K562 (cell line): ENCODE results near the gene ZKSCAN1. TPM values are rescaled to one million over a fixed set of nuclear protein-coding genes. Genes with fewer than 3 reads are reported as not detected.

ENCODE experiments used
- ATAC-seq: fragments of 200-7000 bp; cut with Tn5 transposase; 3 replicates; pipeline ENCODE4 v1.9.1; 2020; ENCODE audit warnings: moderate library complexity
- BruUV-seq: library from RNA; stranded (reverse); fragments of 400-500 nt; replicated peaks from 2 replicates; lab custom pipeline; 2021; lab: Mats Ljungman, UMichigan
- CTCF ChIA-PET: fragments of 300-600 bp; formaldehyde crosslinking; extraction: SDS; loops from one replicate; lab custom pipeline; 2021; ENCODE audit warnings: low intra/inter-chr PET ratio; lab: Yijun Ruan, JAX
- POLR2A ChIA-PET: fragments of 300-600, 350-650 bp; sonication (Branson Sonifier 250); formaldehyde crosslinking; extraction: SDS; loops from one replicate; lab custom pipeline; 2021; ENCODE audit warnings: antibody characterized with exemption, inconsistent platforms; lab: Yijun Ruan, JAX
- DNase-seq, 4 experiments: peaks; one replicate each; pipeline versions ENCODE4 v3.0.0 to v3.0.0-alpha.2; 2011 to 2018; ENCODE audit warnings: low spot score in 3 of 4, mixed read lengths in 3 of 4; ENCODE audit errors: extremely low read depth in 1 of 4
- FAIRE-seq: peaks from 2 replicates; lab custom pipeline; 2011; peaks lifted over from hg19 to GRCh38; lab: Jason Lieb, UNC
- H2AFZ ChIP-seq: 2 replicates; pipeline ENCODE4 v1.6.0; 2011; ENCODE audit warnings: low read depth, low read length, control low read depth, inconsistent platforms
- H3K27ac ChIP-seq: fragments of 200-600 bp; 3 replicates; pipeline ENCODE4 v1.8.0; 2011; ENCODE audit warnings: low read depth, mild to moderate bottlenecking, control low read depth, inconsistent platforms, low read length, moderate library complexity, mixed read lengths; ENCODE audit errors: extremely low read depth
- H3K27me3 ChIP-seq, 2 experiments: fragments of 300-600 bp in 1 of 2; 2 replicates in 1 of 2; 3 replicates in 1 of 2; pipeline versions ENCODE4 v1.6.0 to v1.8.0; 2011; ENCODE audit warnings: inconsistent platforms in 2 of 2, low read length in 2 of 2, mild to moderate bottlenecking in 1 of 2, mixed read lengths in 1 of 2, moderate library complexity in 1 of 2; ENCODE audit not compliant: control insufficient read depth in 2 of 2, insufficient read depth in 2 of 2
- H3K36me3 ChIP-seq: fragments of 300-600 bp; 3 replicates; pipeline ENCODE4 v1.8.0; 2011; ENCODE audit warnings: mild to moderate bottlenecking, low read length, inconsistent platforms; ENCODE audit not compliant: control insufficient read depth, insufficient read depth
- H3K4me1 ChIP-seq, 2 experiments: fragments of 200-600 bp in 1 of 2; replicated peaks in 1 of 2; 2 replicates in 1 of 2; 3 replicates in 1 of 2; pipeline versions ENCODE4 v1.5.1 to v1.8.0; 2011; ENCODE audit warnings: inconsistent platforms in 2 of 2, low read length in 2 of 2, mild to moderate bottlenecking in 1 of 2, mixed read lengths in 1 of 2, moderate library complexity in 1 of 2; ENCODE audit not compliant: control insufficient read depth in 2 of 2, insufficient read depth in 2 of 2
- H3K4me2 ChIP-seq: 2 replicates; pipeline ENCODE4 v1.6.1; 2011; ENCODE audit warnings: low read length, control low read depth, inconsistent platforms, mixed read lengths; ENCODE audit not compliant: insufficient read depth
- H3K4me3 ChIP-seq: fragments of 200-600 bp; sonication (generic), shearing (Covaris generic); 2 replicates; pipeline ENCODE4 v1.5.1; 2016; ENCODE audit warnings: control low read depth, inconsistent platforms
- H3K79me2 ChIP-seq: fragments of 200-600 bp; 3 replicates; pipeline ENCODE4 v1.8.0; 2011; ENCODE audit warnings: low read length, inconsistent platforms; ENCODE audit not compliant: control insufficient read depth, insufficient read depth
- H3K9ac ChIP-seq, 2 experiments: 2 replicates each; pipeline versions ENCODE4 v1.6.0 to v1.6.1; 2011; ENCODE audit warnings: low read depth in 2 of 2, low read length in 2 of 2, control low read depth in 1 of 2, inconsistent platforms in 1 of 2, mild to moderate bottlenecking in 1 of 2, mixed read lengths in 1 of 2; ENCODE audit not compliant: insufficient read depth in 1 of 2
- H3K9me1 ChIP-seq: one replicate; pipeline ENCODE4 v1.6.0; 2011; ENCODE audit warnings: inconsistent platforms, mild to moderate bottlenecking, low read length, moderate library complexity; ENCODE audit not compliant: control insufficient read depth, insufficient read depth
- H3K9me3 ChIP-seq: replicated peaks from 2 replicates; pipeline ENCODE4 v1.5.1; 2011; ENCODE audit warnings: low read depth, low read length, inconsistent platforms; ENCODE audit not compliant: control insufficient read depth, insufficient read depth
- H4K20me1 ChIP-seq: replicated peaks from 2 replicates; pipeline ENCODE4 v1.6.1; 2011; ENCODE audit warnings: low read length, inconsistent platforms, mixed read lengths; ENCODE audit not compliant: control insufficient read depth, insufficient read depth
- CTCF ChIP-seq, 3 experiments: IDR thresholded peaks in 2 of 3; conservative IDR thresholded peaks in 1 of 3; 2 replicates each; pipeline ENCODE4 v1.5.1; 2011 to 2012; ENCODE audit warnings: low read length in 3 of 3, mild to moderate bottlenecking in 3 of 3, control low read depth in 2 of 3, improper control_type of control experiment in 1 of 3, inconsistent platforms in 1 of 3, low read depth in 1 of 3, mixed read lengths in 1 of 3, moderate library complexity in 1 of 3; ENCODE audit not compliant: insufficient read depth in 2 of 3
- E2F3 ChIP-seq: fragments of 250-450 bp; sonication (Bioruptor Pico); IDR thresholded peaks from 2 replicates; pipeline ENCODE4 v1.4.0; 2020; ENCODE audit warnings: mild to moderate bottlenecking
- EGR1 ChIP-seq: fragments of 450-650 bp; conservative IDR thresholded peaks from 2 replicates; pipeline ENCODE4 v1.6.1; 2017; ENCODE audit warnings: mild to moderate bottlenecking
- ELF1 ChIP-seq: fragments of 200-800 bp; sonication (Bioruptor generic); IDR thresholded peaks from 2 replicates; pipeline ENCODE4 v1.6.1; 2016; ENCODE audit warnings: missing genetic modification characterization, missing compliant biosample characterization
- NBN ChIP-seq: fragments of 450-650 bp; IDR thresholded peaks from 2 replicates; pipeline ENCODE4 v1.6.1; 2016; ENCODE audit warnings: low read depth, mild to moderate bottlenecking
- NR2C1 ChIP-seq, 2 experiments: fragments of 450-650 bp; IDR thresholded peaks; 2 replicates each; pipeline ENCODE4 v1.6.1; 2017; ENCODE audit warnings: mild to moderate bottlenecking in 2 of 2, antibody characterized with exemption in 1 of 2, inconsistent platforms in 1 of 2, missing compliant biosample characterization in 1 of 2, missing genetic modification characterization in 1 of 2
- POLR2H ChIP-seq: IDR thresholded peaks from 2 replicates; pipeline ENCODE4 v1.6.1; 2016; ENCODE audit warnings: missing genetic modification characterization, low read depth, mild to moderate bottlenecking, control low read depth, missing compliant biosample characterization, moderate library complexity
- TFAM ChIP-seq: fragments of 250-450 bp; sonication (Bioruptor Pico); conservative IDR thresholded peaks from 2 replicates; pipeline ENCODE4 v1.5.0; 2021; ENCODE audit warnings: mild to moderate bottlenecking, moderate library complexity
- ZNF175 ChIP-seq: fragments of 200-800 bp; sonication (Bioruptor generic); IDR thresholded peaks from 2 replicates; pipeline ENCODE4 v1.6.1; 2016; ENCODE audit warnings: low read depth, mild to moderate bottlenecking, missing genetic modification characterization, missing compliant biosample characterization
- WGBS: fragments of 100-300 bp; shearing (Covaris generic); methylation state at CpG from one replicate; pipeline ENCODE4 v1.1.6; 2016; ENCODE audit warnings: low coverage, mixed read lengths; ENCODE audit not compliant: insufficient coverage; ENCODE audit errors: missing lambda C conversion rate; 5-methylcytosine and 5-hydroxymethylcytosine counted together
- in situ Hi-C: fragments of 300-500 bp; cut with MboI; formaldehyde crosslinking; loops from 4 replicates; pipeline ENCODE4 v1.15.0; 2018; ENCODE audit warnings: inconsistent platforms, mixed read lengths
- intact Hi-C: fragments of 100-400 bp; cut with micrococcal nuclease; formaldehyde crosslinking; loops from 2 replicates; pipeline ENCODE4 v1.14.2; 2022
- polyA plus RNA-seq, 8 experiments: library from polyadenylated mRNA; depleted of rRNA in 4 of 8; stranded (reverse) in 5 of 8; unstranded in 3 of 8; fragments of >200 nt; fragmentation: Nextera tagmentation in 2 of 8; fragmentation: Illumina TruSeq in 1 of 8; extraction: Ambion mirVana in 2 of 8; extraction: Trizol in 1 of 8; gene quantifications; 2 replicates each; pipeline versions ENCODE4 v1.2.1 to v1.2.3, GENCODE V29; 2011 to 2014; ENCODE audit warnings: inconsistent platforms in 1 of 8, missing spikeins in 1 of 8
- total RNA-seq, 7 experiments: library from RNA; depleted of rRNA in 6 of 7; stranded (reverse); fragments of >200 nt in 6 of 7; fragmentation: Illumina TruSeq in 2 of 7; extraction: Trizol in 2 of 7; gene quantifications; 2 replicates each; pipeline versions ENCODE4 v1.2.1 to v1.2.3, GENCODE V29; 2011 to 2021; ENCODE audit warnings: low replicate concordance in 1 of 7
- TF ChIP-seq, protein P1 (sequence below): fragments of 450-650 bp; IDR thresholded peaks from 2 replicates; pipeline ENCODE4 v1.6.1; 2016; ENCODE audit warnings: mild to moderate bottlenecking
- TF ChIP-seq, protein P2 (sequence below): fragments of 250-450 bp; sonication (Bioruptor Pico); IDR thresholded peaks from 2 replicates; pipeline ENCODE4 v1.9.0; 2021; ENCODE audit warnings: mild to moderate bottlenecking
- TF ChIP-seq, protein P3 (sequence below): IDR thresholded peaks from 2 replicates; pipeline ENCODE4 v1.6.1; 2011; ENCODE audit warnings: borderline replicate concordance, low read depth, mild to moderate bottlenecking, moderate library complexity, low read length; ENCODE audit not compliant: insufficient read depth, poor library complexity, severe bottlenecking

Gene ZKSCAN1
- total and polyA plus RNA-seq, 9 of the 15 experiments (the other 6 are each of a cell fraction or from before 2014, with no cell fraction given): 5.3 to 43.0 (median 23.2) TPM

GRCh38 chr7:100049441-100050291 is 34.3 kb downstream of the ZKSCAN1 start, which contains the start of gene ZSCAN21:
Gene ZSCAN21 (plus strand): TSS chr7:100049774. CDS start chr7:100057007, 7,233 bp downstream.
- H3K4me3 ChIP-seq: peak within 1 kb of the TSS; percentile 88
- H3K4me1 ChIP-seq: peaks cover 3 to 14% of the 10 kb centered on the region in 2 experiments; a peak in 3 of 5 replicates
- no peaks in the 10 kb centered on the region for H3K27me3 ChIP-seq
- DNase-seq (peak; percentile 93 to 97 (median 96)), ATAC-seq (peak; percentile 96), FAIRE-seq (peak; percentile 76)
- peak within 1 kb of the TSS; percentile 99 for H2AFZ ChIP-seq
- H3K4me2 ChIP-seq: peak within 1 kb of the TSS; percentile 89
- H4K20me1 ChIP-seq: no peaks in the 10 kb centered on the region
- BruUV-seq: TSS peak; percentile 81
- in situ Hi-C loops: no loop called here
- peaks cover 10% of the 10 kb centered on the region for H3K79me2 ChIP-seq
- H3K9me1 ChIP-seq: no peaks in the 10 kb centered on the region
- 0 out of 2 replicates have a peak, but pooled peaks cover 2% of the 10 kb centered on the region for H3K9me3 ChIP-seq
- ChIA-PET POLR2A (interaction anchor here (0.7 to 1.6 kb wide), 7 partner anchors 8 to 33 kb away, joined by 3 to 6 read pairs (median 5); no protein-coding TSS in a partner anchor), CTCF (interaction anchor here (0.5 to 0.9 kb wide), 3 partner anchors 13 to 61 kb away, joined by 3 to 4 read pairs (median 3); no protein-coding TSS in a partner anchor)
- peak within 1 kb of the TSS; percentile 79 to 95 for H3K9ac ChIP-seq
- peaks cover 3% of the 10 kb centered on the region; the same call in 1 of the 3 replicates for H3K36me3 ChIP-seq
- H3K27ac ChIP-seq: peak within 1 kb of the TSS; percentile 77
- WGBS: 4% methylated on average over 46 of the region's 47 CpGs
- intact Hi-C loops: loop anchor here (2.0 to 5.0 kb wide), 3 partner anchors 31 to 137 kb away; partner anchors contain the start of genes MBLAC1 and ZNF3
- TF ChIP-seq E2F3 (CRISPR knock-in tag) (no peak), CTCF (IDR thresholded peaks at IDR 0.05 in 2 of 3, conservative IDR thresholded peaks at IDR 0.05 in 1 of 3; ENCODE audit: insufficient read depth in 2 of 3, low read depth in 1 of 3, low read length in 3 of 3) (peak; percentile 28 to 41 (median 34); a peak in 5 of 6 replicates), ZNF175 (CRISPR knock-in tag) (no peak), POLR2H (tag) (peak; percentile 50; the same call in 1 of the 2 replicates), NBN (peak; percentile 90; the same call in 1 of the 2 replicates), NR2C1 (IDR thresholded peaks at IDR 0.05) (peak; percentile 73), NR2C1 (tag; IDR thresholded peaks at IDR 0.05) (peak; percentile 57), EGR1 (peak; percentile 86), ELF1 (peak; percentile 91), TFAM (CRISPR knock-in tag) (no peak)
- TF ChIP-seq, protein P1, sequence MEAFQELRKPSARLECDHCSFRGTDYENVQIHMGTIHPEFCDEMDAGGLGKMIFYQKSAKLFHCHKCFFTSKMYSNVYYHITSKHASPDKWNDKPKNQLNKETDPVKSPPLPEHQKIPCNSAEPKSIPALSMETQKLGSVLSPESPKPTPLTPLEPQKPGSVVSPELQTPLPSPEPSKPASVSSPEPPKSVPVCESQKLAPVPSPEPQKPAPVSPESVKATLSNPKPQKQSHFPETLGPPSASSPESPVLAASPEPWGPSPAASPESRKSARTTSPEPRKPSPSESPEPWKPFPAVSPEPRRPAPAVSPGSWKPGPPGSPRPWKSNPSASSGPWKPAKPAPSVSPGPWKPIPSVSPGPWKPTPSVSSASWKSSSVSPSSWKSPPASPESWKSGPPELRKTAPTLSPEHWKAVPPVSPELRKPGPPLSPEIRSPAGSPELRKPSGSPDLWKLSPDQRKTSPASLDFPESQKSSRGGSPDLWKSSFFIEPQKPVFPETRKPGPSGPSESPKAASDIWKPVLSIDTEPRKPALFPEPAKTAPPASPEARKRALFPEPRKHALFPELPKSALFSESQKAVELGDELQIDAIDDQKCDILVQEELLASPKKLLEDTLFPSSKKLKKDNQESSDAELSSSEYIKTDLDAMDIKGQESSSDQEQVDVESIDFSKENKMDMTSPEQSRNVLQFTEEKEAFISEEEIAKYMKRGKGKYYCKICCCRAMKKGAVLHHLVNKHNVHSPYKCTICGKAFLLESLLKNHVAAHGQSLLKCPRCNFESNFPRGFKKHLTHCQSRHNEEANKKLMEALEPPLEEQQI: no peak; the same call in 1 of the 2 replicates
- TF ChIP-seq, protein P2, sequence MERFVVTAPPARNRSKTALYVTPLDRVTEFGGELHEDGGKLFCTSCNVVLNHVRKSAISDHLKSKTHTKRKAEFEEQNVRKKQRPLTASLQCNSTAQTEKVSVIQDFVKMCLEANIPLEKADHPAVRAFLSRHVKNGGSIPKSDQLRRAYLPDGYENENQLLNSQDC (CRISPR knock-in tag): no peak
- TF ChIP-seq, protein P3, sequence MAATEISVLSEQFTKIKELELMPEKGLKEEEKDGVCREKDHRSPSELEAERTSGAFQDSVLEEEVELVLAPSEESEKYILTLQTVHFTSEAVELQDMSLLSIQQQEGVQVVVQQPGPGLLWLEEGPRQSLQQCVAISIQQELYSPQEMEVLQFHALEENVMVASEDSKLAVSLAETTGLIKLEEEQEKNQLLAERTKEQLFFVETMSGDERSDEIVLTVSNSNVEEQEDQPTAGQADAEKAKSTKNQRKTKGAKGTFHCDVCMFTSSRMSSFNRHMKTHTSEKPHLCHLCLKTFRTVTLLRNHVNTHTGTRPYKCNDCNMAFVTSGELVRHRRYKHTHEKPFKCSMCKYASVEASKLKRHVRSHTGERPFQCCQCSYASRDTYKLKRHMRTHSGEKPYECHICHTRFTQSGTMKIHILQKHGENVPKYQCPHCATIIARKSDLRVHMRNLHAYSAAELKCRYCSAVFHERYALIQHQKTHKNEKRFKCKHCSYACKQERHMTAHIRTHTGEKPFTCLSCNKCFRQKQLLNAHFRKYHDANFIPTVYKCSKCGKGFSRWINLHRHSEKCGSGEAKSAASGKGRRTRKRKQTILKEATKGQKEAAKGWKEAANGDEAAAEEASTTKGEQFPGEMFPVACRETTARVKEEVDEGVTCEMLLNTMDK: no peak
